GM18502 (cell line): ENCODE results near the gene GEMIN2.
A peak's percentile ranks its signal among the peaks of the same experiment; 100 is the strongest.
"Not testable (repeated sequence)": the region's sequence is repeated elsewhere in the genome, so short reads cannot be mapped to it uniquely, and the experiment has no call there.

Source experiments
- ATAC-seq: cut with Tn5 transposase; IDR thresholded peaks from one replicate; pipeline ENCODE4 v1.9.1; 2021; ENCODE audit warnings: mild to moderate bottlenecking; ENCODE audit not compliant: unreplicated experiment, poor library complexity

The GEMIN2 gene

GRCh38 chr14:39109893-39110715 lies 4.0 kb upstream of the GEMIN2 start:
- ATAC-seq, result no peak

- ATAC-seq, result no peak
These were observed 444 bp upstream of the GEMIN2 start for GRCh38 chr14:39113685-39114072.

GRCh38 chr14:39122330-39123138 lies 8.4 kb downstream of the GEMIN2 start:
- ATAC-seq, result no peak

GRCh38 chr14:39137835-39138234 lies 23.7 kb downstream of the GEMIN2 start:
- not testable (repeated sequence) for ATAC-seq

- ATAC-seq, result no peak
These were observed 24.3 kb downstream of the GEMIN2 start for GRCh38 chr14:39138440-39138839.

- no peak for ATAC-seq
These were observed 26.0 kb downstream of the GEMIN2 start for GRCh38 chr14:39140170-39140569.

GRCh38 chr14:39141623-39142022 lies 27.5 kb downstream of the GEMIN2 start:
- not testable (repeated sequence) for ATAC-seq

GRCh38 chr14:39143226-39143625 lies 29.1 kb downstream of the GEMIN2 start:
- ATAC-seq, result not testable (repeated sequence)

- ATAC-seq, result no peak
These were observed 31.3 kb downstream of the GEMIN2 start for GRCh38 chr14:39145266-39145966.

GRCh38 chr14:39154594-39155189 lies 40.6 kb downstream of the GEMIN2 start:
- no peak for ATAC-seq

- ATAC-seq, result no peak
These were observed 43.4 kb downstream of the GEMIN2 start for GRCh38 chr14:39157491-39157890.

- ATAC-seq, result no peak
These were observed 44.2 kb downstream of the GEMIN2 start for GRCh38 chr14:39158222-39158858.

- ATAC-seq, result no peak
These were observed 46.4 kb downstream of the GEMIN2 start for GRCh38 chr14:39160494-39160893.

GRCh38 chr14:39167797-39168320 lies 53.7 kb downstream of the GEMIN2 start:
- not testable (repeated sequence) for ATAC-seq

- no peak for ATAC-seq
These were observed 54.5 kb downstream of the GEMIN2 start for GRCh38 chr14:39168591-39168990.

GRCh38 chr14:39169541-39169900 lies 55.4 kb downstream of the GEMIN2 start:
- ATAC-seq, result peak; percentile 7

- no peak for ATAC-seq
These were observed 59.1 kb downstream of the GEMIN2 start for GRCh38 chr14:39173198-39173597.

- ATAC-seq, result peak; percentile 91
These were observed 60.7 kb downstream of the GEMIN2 start, which contains the start of gene PNN for GRCh38 chr14:39174560-39175444. PNN (plus strand) TSS chr14:39175254; CDS start chr14:39175280, 26 bp downstream.
